ENCODE data around the gene ITFG2. TPM values are rescaled to one million over a fixed set of nuclear protein-coding genes. Genes with fewer than 3 reads are reported as not detected.

The ITFG2 gene
- total and polyA plus RNA-seq, 2 of the 13 experiments (the other 11 are each of a cell fraction or from before 2014, with no cell fraction given), result 14.8 to 15.5 TPM

- Histone ChIP-seq H3K4me2 (ENCODE audit: low read depth, low read length) (no peak overlapping the region), H3K4me3 (replicated peaks in 1 of 3; ENCODE audit: insufficient read depth in 1 of 3, low read depth in 2 of 3, low read length in 3 of 3) (no peak overlapping the region), H3K79me2 (ENCODE audit: insufficient read depth, low read length) (no peaks in the 10 kb centered on the region), H3K4me1 (ENCODE audit: insufficient read depth, low read length) (peaks cover 13% of the 10 kb centered on the region), H3K9me3 (ENCODE audit: low read length) (no peaks in the 10 kb centered on the region), H3K27ac (ENCODE audit: extremely low read length, insufficient read depth, low read length) (no peak overlapping the region), H2AFZ (ENCODE audit: low read length) (no peak overlapping the region), H3K27me3 (ENCODE audit: control insufficient read depth in 1 of 2, insufficient read depth in 2 of 2, low read length in 2 of 2) (no peaks in the 10 kb centered on the region), H3K9ac (ENCODE audit: insufficient read depth, low read depth, low read length) (no peak overlapping the region), H4K20me1 (ENCODE audit: insufficient read depth, low read length) (no peaks in the 10 kb centered on the region), H3K36me3 (replicated peaks in 1 of 2; ENCODE audit: control insufficient read depth in 1 of 2, insufficient read depth in 2 of 2, low read length in 2 of 2) (peaks cover 4 to 27% of the 10 kb centered on the region in 2 experiments)
- ChIA-PET POLR2A (no interaction called here), CTCF (ENCODE audit: low intra/inter-chr PET ratio, low total read pairs) (no interaction called here)
- no TSS peak for BruUV-seq (replicated peaks)
- intact Hi-C loops (cut with micrococcal nuclease; ENCODE audit: unreplicated experiment), result no loop called here
- FAIRE-seq (no peak), DNase-seq (ENCODE audit: low spot score) (no peak), ATAC-seq (no peak)
- in situ Hi-C loops (cut with HindIII; ENCODE audit: extremely low pct_ligation_motif_present, low pct_unique_long_range_greater_than_20kb), result no loop called here
- TF ChIP-seq MZF1 (CRISPR knock-in tag; IDR thresholded peaks at IDR 0.05; ENCODE audit: borderline replicate concordance) (no peak), ELF4 (CRISPR knock-in tag; IDR thresholded peaks at IDR 0.05; ENCODE audit: borderline replicate concordance) (no peak), ZNF557 (CRISPR knock-in tag; IDR thresholded peaks at IDR 0.05) (no peak), TBP (CRISPR knock-in tag; IDR thresholded peaks at IDR 0.05) (no peak), ZNF737 (CRISPR knock-in tag; IDR thresholded peaks at IDR 0.05; ENCODE audit: borderline replicate concordance) (no peak), KLF13 (CRISPR knock-in tag; IDR thresholded peaks at IDR 0.05) (no peak), ZFP36L1 (CRISPR knock-in tag; IDR thresholded peaks at IDR 0.05) (no peak), JUN (CRISPR knock-in tag; IDR thresholded peaks at IDR 0.05) (no peak), IRF9 (CRISPR knock-in tag; IDR thresholded peaks at IDR 0.05; ENCODE audit: borderline replicate concordance) (no peak), ZNF891 (CRISPR knock-in tag; IDR thresholded peaks at IDR 0.05) (no peak), GRHL1 (CRISPR knock-in tag; conservative IDR thresholded peaks at IDR 0.05) (no peak), PRDM15 (CRISPR knock-in tag; IDR thresholded peaks at IDR 0.05) (no peak), ZNF781 (CRISPR knock-in tag; IDR thresholded peaks at IDR 0.05; ENCODE audit: borderline replicate concordance, not compliant biosample characterization) (no peak), HNF1B (CRISPR knock-in tag; IDR thresholded peaks at IDR 0.05) (no peak)
- 96% methylated on average over 7 of the region's 7 CpGs for WGBS (ENCODE audit: low lambda C conversion rate)
Observed at GRCh38 chr12:2855546-2855945, 43.1 kb downstream of the ITFG2 start.
